Endothelial cell of umbilical vein (primary cell): ENCODE results near the gene EDC3. TPM values are rescaled to one million over a fixed set of nuclear protein-coding genes. Genes with fewer than 3 reads are reported as not detected.

Experiments used
- BruUV-seq: library from RNA; stranded (reverse); fragments of 400-500 nt; replicated peaks from 2 replicates; lab custom pipeline; 2021; lab: Mats Ljungman, UMichigan
- CTCF ChIA-PET: fragments of 300-600, 350-600 bp; sonication (Branson Sonifier 250); formaldehyde crosslinking; loops from one replicate; lab custom pipeline; 2021; ENCODE audit warnings: antibody characterized with exemption, inconsistent platforms; lab: Charles Lee
- POLR2A ChIA-PET: fragments of 300-600, 350-600 bp; sonication (Branson Sonifier 250); formaldehyde crosslinking; loops from one replicate; lab custom pipeline; 2021; ENCODE audit warnings: antibody characterized with exemption, inconsistent platforms; lab: Charles Lee
- DNase-seq: peaks from one replicate; pipeline ENCODE4 v3.0.0-alpha.2; 2011; ENCODE audit warnings: low read depth, low spot score
- FAIRE-seq: peaks from 2 replicates; lab custom pipeline; 2011; peaks lifted over from hg19 to GRCh38; lab: Jason Lieb, UNC
- H2AFZ ChIP-seq: 2 replicates; pipeline ENCODE4 v1.6.0; 2012; ENCODE audit warnings: low read depth, low read length, control low read depth, inconsistent platforms
- H3K27ac ChIP-seq: 2 replicates; pipeline ENCODE4 v1.5.1; 2011; ENCODE audit warnings: low read depth, mild to moderate bottlenecking, control low read depth, low read length, moderate library complexity; ENCODE audit not compliant: insufficient read depth
- H3K27me3 ChIP-seq, 2 experiments: 2 replicates each; pipeline versions ENCODE4 v1.6.0 to v1.6.1; 2011; ENCODE audit warnings: low read length in 2 of 2, mixed read lengths in 1 of 2; ENCODE audit not compliant: control insufficient read depth in 2 of 2, insufficient read depth in 2 of 2
- H3K36me3 ChIP-seq, 2 experiments: 2 replicates in 1 of 2; 3 replicates in 1 of 2; pipeline ENCODE4 v1.5.1; 2011; ENCODE audit warnings: low read length in 2 of 2, mild to moderate bottlenecking in 1 of 2, moderate library complexity in 1 of 2; ENCODE audit not compliant: control insufficient read depth in 2 of 2, insufficient read depth in 2 of 2; ENCODE audit errors: extremely low read depth in 1 of 2
- H3K4me1 ChIP-seq: 3 replicates; pipeline ENCODE4 v1.5.1; 2011; ENCODE audit warnings: mild to moderate bottlenecking, low read length; ENCODE audit not compliant: control insufficient read depth, insufficient read depth; ENCODE audit errors: extremely low read depth
- H3K4me2 ChIP-seq: 2 replicates; pipeline ENCODE4 v1.6.1; 2011; ENCODE audit warnings: low read length, control low read depth, mixed read lengths; ENCODE audit not compliant: insufficient read depth
- H3K4me3 ChIP-seq, 3 experiments: fragments of 200-600 bp in 1 of 3; sonication (generic), shearing (Covaris generic) in 1 of 3; replicated peaks in 1 of 3; 2 replicates each; pipeline ENCODE4 v1.5.1; 2011 to 2016; ENCODE audit warnings: control low read depth in 3 of 3, low read length in 3 of 3, mild to moderate bottlenecking in 2 of 3, inconsistent platforms in 1 of 3, low read depth in 1 of 3, moderate library complexity in 1 of 3; ENCODE audit not compliant: insufficient read depth in 1 of 3
- H3K79me2 ChIP-seq: 2 replicates; pipeline ENCODE4 v1.6.0; 2012; ENCODE audit warnings: low read length, inconsistent platforms; ENCODE audit not compliant: control insufficient read depth, insufficient read depth
- H3K9ac ChIP-seq: replicated peaks from 2 replicates; pipeline ENCODE3; 2011; ENCODE audit warnings: low read length, control low read depth; ENCODE audit not compliant: insufficient read depth; ENCODE audit errors: extremely low read depth
- H3K9me1 ChIP-seq: replicated peaks from 3 replicates; pipeline ENCODE4 v1.6.0; 2011; ENCODE audit warnings: mild to moderate bottlenecking, low read length; ENCODE audit not compliant: control insufficient read depth, insufficient read depth; ENCODE audit errors: extremely low read depth
- H3K9me3 ChIP-seq: replicated peaks from 2 replicates; pipeline ENCODE4 v1.5.1; 2012; ENCODE audit warnings: low read length, inconsistent platforms; ENCODE audit not compliant: control insufficient read depth, insufficient read depth
- H4K20me1 ChIP-seq: replicated peaks from 2 replicates; pipeline ENCODE3; 2011; ENCODE audit warnings: mild to moderate bottlenecking, low read length; ENCODE audit not compliant: control insufficient read depth, insufficient read depth; ENCODE audit errors: extremely low read depth
- EZH2 ChIP-seq: IDR thresholded peaks from 2 replicates; pipeline ENCODE4 v1.6.1; 2012; ENCODE audit warnings: borderline replicate concordance, low read depth, mild to moderate bottlenecking, moderate library complexity, low read length, inconsistent platforms; ENCODE audit not compliant: severe bottlenecking
- FOS ChIP-seq: IDR thresholded peaks from 2 replicates; pipeline ENCODE4 v1.6.1; 2011; ENCODE audit warnings: mild to moderate bottlenecking, low read length, moderate library complexity, borderline replicate concordance; ENCODE audit not compliant: insufficient read depth
- GATA2 ChIP-seq: IDR thresholded peaks from 2 replicates; pipeline ENCODE4 v1.7.0; 2011; ENCODE audit warnings: low read depth, mild to moderate bottlenecking, moderate library complexity, mixed read lengths, low read length; ENCODE audit not compliant: insufficient read length, insufficient read depth
- JUN ChIP-seq: IDR thresholded peaks from 2 replicates; pipeline ENCODE4 v1.6.1; 2011; ENCODE audit warnings: borderline replicate concordance, low read depth; ENCODE audit not compliant: insufficient read length, insufficient read depth
- MYC ChIP-seq: IDR thresholded peaks from one replicate; pipeline ENCODE4 v1.6.1; 2011; ENCODE audit warnings: mild to moderate bottlenecking, low read depth, low read length
- POLR2A ChIP-seq: IDR thresholded peaks from 2 replicates; pipeline ENCODE4 v1.6.1; 2012; ENCODE audit warnings: low read depth, mild to moderate bottlenecking, control low read depth, low read length
- POLR2AphosphoS5 ChIP-seq: IDR thresholded peaks from 2 replicates; pipeline ENCODE4 v1.6.1; 2012; ENCODE audit warnings: low read depth, mild to moderate bottlenecking, control low read depth, low read length, moderate library complexity; ENCODE audit not compliant: insufficient read depth
- dilution Hi-C: fragments of 300-500 bp; cut with MboI; formaldehyde crosslinking; loops from one replicate; pipeline ENCODE4 v1.15.0; 2019; ENCODE audit warnings: low sequenced_read_pairs; ENCODE audit not compliant: extremely low pct_ligation_motif_present
- intact Hi-C: fragments of 100-400 bp; cut with micrococcal nuclease; formaldehyde crosslinking; loops from one replicate; pipeline ENCODE4 v1.10.0; 2022
- polyA plus RNA-seq, 4 experiments: library from polyadenylated mRNA; depleted of rRNA in 3 of 4; stranded (reverse) in 3 of 4; unstranded in 1 of 4; fragments of >200 nt; gene quantifications; 2 replicates each; pipeline versions ENCODE4 v1.2.1 to v1.2.3, GENCODE V29; 2011 to 2012; ENCODE audit warnings: missing spikeins in 1 of 4
- total RNA-seq: library from RNA; stranded (reverse); gene quantifications from 2 replicates; pipeline ENCODE4 v1.2.3, GENCODE V29; 2021
- TF ChIP-seq, protein P1 (sequence below): IDR thresholded peaks from 2 replicates; pipeline ENCODE4 v1.6.1; 2011; ENCODE audit not compliant: insufficient read depth, insufficient read length
- TF ChIP-seq, protein P2 (sequence below), 2 donors: IDR thresholded peaks; 1 replicate in 1 of 2; 2 replicates in 1 of 2; pipeline ENCODE4 v1.5.1; 2011; ENCODE audit warnings: low read length in 2 of 2, mild to moderate bottlenecking in 2 of 2, moderate library complexity in 2 of 2, control low read depth in 1 of 2, inconsistent platforms in 1 of 2, low read depth in 1 of 2; ENCODE audit not compliant: insufficient read depth in 1 of 2; ENCODE audit errors: extremely low read depth in 1 of 2

EDC3 gene
- total and polyA plus RNA-seq, 2 donors (not counting 3 experiments of a cell fraction or from before 2014, with no cell fraction given) = 55.9 to 56.5 TPM

DNA sequence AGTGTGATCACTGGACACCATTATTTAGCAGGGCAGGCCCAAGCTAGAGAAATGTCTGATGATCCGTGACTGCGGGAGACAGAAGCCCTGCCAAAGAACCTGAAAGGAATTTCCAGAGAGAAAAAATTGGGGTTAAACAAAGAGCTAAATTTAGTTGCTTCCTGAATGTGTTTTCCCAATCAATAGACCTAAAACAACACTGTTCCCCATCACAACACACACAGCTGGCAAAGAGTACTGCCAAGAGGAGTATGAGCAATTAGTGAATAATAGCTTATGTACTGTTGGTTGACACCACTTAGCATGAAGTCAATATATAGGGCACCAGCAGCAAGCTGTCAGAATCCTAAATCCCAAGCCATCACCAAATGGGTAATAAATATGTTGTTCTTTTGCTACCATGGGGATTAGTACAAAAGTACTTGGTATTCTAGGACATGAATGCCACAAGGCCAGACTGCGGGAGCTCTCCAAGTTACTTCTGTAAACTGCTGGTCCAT, 44.5 kb downstream of the EDC3 start:
- DNase-seq (peak; percentile 94), FAIRE-seq (peak; percentile 88)
- dilution Hi-C loops (no loop called here), intact Hi-C loops (loop anchor here (1.0 kb wide), 2 partner anchors 13 to 16 kb away; no protein-coding TSS in a partner anchor)
- Histone ChIP-seq H3K27me3 (no peaks in the 10 kb centered on the region), H3K79me2 (peaks cover 6% of the 10 kb centered on the region), H3K27ac (peak overlapping the region; percentile 74), H4K20me1 (no peaks in the 10 kb centered on the region), H3K9me1 (no peaks in the 10 kb centered on the region), H3K9ac (peak overlapping the region; percentile 21), H3K9me3 (no peaks in the 10 kb centered on the region), H3K4me3 (no peak overlapping the region), H3K4me2 (no peak overlapping the region), H3K4me1 (peaks cover 40% of the 10 kb centered on the region), H2AFZ (no peak overlapping the region), H3K36me3 (no peaks in the 10 kb centered on the region)
- ChIA-PET POLR2A (interaction anchor here (1.4 kb wide), 1 partner anchor 12 kb away, joined by 6 read pairs; no protein-coding TSS in a partner anchor), CTCF (interaction anchor here (0.9 to 1.8 kb wide), 9 partner anchors 10 to 120 kb away, joined by 3 to 19 read pairs (median 6); partner anchors contain the start of gene EDC3)
- TF ChIP-seq EZH2 (no peak), JUN (peak; percentile 46), POLR2AphosphoS5 (peak; percentile 71), POLR2A (peak; percentile 35), MYC (no peak), FOS (no peak), GATA2 (no peak)
- TF ChIP-seq, protein P1, sequence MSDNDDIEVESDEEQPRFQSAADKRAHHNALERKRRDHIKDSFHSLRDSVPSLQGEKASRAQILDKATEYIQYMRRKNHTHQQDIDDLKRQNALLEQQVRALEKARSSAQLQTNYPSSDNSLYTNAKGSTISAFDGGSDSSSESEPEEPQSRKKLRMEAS = no peak
- TF ChIP-seq, protein P2, sequence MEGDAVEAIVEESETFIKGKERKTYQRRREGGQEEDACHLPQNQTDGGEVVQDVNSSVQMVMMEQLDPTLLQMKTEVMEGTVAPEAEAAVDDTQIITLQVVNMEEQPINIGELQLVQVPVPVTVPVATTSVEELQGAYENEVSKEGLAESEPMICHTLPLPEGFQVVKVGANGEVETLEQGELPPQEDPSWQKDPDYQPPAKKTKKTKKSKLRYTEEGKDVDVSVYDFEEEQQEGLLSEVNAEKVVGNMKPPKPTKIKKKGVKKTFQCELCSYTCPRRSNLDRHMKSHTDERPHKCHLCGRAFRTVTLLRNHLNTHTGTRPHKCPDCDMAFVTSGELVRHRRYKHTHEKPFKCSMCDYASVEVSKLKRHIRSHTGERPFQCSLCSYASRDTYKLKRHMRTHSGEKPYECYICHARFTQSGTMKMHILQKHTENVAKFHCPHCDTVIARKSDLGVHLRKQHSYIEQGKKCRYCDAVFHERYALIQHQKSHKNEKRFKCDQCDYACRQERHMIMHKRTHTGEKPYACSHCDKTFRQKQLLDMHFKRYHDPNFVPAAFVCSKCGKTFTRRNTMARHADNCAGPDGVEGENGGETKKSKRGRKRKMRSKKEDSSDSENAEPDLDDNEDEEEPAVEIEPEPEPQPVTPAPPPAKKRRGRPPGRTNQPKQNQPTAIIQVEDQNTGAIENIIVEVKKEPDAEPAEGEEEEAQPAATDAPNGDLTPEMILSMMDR (IDR thresholded peaks at IDR 0.05; ENCODE audit: extremely low read depth in 1 of 2, insufficient read depth in 1 of 2, low read depth in 1 of 2, low read length in 2 of 2) = no peak
- no TSS peak for BruUV-seq
